PFSK-1 (cell line): ENCODE results near the gene THEM4.

Experiments
- POLR2AphosphoS5 ChIP-seq: IDR thresholded peaks from 2 replicates; pipeline ENCODE4 v1.6.1; 2012; ENCODE audit warnings: low read depth, mild to moderate bottlenecking, control low read depth, low read length, moderate library complexity
- SIN3A ChIP-seq: IDR thresholded peaks from 2 replicates; pipeline ENCODE4 v1.6.1; 2012; ENCODE audit warnings: mild to moderate bottlenecking, low read length, moderate library complexity, borderline replicate concordance; ENCODE audit not compliant: insufficient read depth

- no peak for TF ChIP-seq SIN3A
- no peak for TF ChIP-seq POLR2AphosphoS5
Observed at GRCh38 chr1:151846062-151846568, 63.2 kb downstream of the THEM4 start.
